HG02678 (cell line): ENCODE measurements around the gene APPL2.
"Not testable (repeated sequence)": the region's sequence is repeated elsewhere in the genome, so short reads cannot be mapped to it uniquely, and the experiment has no call there.

Source experiments
- ATAC-seq: cut with Tn5 transposase; IDR thresholded peaks from one replicate; pipeline ENCODE4 v1.9.1; 2021; ENCODE audit warnings: mild to moderate bottlenecking, moderate library complexity; ENCODE audit not compliant: unreplicated experiment

Gene APPL2

DNA sequence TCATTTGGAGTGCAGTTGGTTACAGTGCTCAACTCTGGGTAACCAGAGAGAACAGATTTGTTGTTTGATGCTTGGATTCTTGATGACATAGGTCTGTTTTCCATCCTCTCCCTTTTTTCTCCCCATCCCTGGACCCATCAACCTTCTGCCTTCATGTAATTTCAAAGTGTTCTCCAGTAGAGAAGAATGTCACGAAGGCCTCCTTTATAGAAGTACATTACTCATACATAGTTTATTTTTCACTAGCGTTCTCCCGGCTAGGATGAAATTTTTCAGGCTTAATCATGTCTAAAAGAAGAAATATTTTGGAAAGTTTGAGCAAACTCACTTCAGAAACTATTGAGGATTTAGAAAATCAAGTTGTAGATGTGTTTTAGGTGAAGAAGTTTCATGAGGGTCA is 20.9 kb upstream of the APPL2 start:
- no peak for ATAC-seq

DNA sequence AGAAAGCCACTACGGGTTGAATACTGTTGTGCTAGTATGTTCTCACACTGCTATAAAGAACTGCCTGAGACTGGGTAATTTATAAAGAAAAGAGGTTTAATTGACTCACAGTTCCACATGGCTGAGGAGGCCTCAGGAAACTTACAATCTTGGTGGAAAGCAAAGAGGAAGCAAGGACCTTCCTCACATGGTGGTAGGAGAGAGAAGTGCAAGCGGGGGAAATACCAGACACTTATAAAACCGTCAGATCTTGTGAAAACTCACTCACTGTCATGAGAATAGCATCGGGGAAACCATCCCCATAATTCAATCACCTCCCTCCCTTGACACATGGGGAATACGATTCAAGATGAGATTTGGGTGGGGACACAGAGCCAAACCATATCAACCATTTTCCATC is 20.5 kb upstream of the APPL2 start:
- not testable (repeated sequence) for ATAC-seq

DNA sequence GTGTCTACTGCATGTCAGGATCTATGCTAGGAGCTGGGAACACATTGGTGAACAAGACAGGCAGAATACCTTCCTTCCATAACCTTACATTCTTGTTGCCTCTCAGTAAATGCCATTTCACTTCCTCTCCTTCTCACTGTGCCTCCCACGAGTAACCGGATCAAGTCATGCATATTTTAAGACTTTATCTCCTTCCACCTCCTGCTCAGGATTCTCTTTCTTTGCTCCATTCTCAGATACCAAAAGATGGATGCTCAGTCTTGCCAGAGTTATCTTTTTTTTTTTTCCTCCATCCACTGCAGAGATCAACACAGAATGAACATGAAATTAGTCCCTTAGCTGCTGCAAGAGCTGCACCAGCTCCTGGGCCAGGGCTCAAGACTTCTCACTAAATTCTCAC is 20.0 kb upstream of the APPL2 start:
- no peak for ATAC-seq

DNA sequence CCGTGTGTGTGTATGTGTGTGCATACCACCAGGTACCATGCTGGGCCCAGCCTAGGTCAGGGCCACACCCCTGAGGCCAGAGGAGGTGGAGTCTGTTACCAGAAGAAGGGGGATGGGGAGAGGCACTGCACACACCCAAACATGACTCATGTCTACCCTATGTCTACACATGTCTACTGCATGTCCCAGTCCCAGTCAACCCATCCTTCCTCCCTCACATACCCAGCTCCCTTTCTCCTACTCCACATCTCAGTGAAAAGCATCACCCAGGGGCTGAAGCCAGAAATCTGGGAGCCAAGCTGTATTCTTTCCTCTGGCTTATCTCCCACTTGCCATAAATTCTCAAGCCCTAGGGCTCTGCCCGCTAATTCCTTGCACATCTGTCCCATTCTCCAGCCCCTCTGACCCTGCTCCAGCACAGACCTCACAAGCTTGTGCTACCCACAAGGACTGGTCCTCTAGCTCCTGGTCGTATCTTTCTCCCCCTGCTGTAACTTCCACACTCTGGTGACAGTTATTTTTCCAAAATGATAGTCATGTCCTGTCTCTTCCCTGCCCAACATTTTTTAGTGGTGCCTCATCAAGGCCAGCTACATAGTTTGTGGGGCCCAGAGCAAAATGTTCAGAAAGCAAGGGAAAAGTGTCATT is 18.0 kb upstream of the APPL2 start:
- no peak for ATAC-seq

DNA sequence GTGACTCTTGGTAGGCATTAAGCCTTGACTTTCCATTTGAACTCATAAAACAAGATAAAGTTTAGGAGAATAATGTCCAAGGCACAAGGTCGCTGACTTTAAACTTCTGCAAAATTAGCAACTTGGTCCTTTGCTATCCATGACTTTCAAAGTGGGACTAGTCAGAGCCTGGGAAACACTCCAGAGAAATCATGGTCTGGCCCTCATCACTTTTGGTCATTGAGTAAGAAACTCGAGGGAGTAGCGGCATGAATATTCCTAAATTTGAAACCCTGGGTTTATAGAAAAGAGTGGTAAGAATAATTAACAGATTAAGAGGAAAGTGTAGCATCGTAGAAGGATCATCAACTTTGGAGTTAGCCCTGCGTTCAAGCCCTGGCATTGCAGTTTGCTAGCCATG is 16.9 kb upstream of the APPL2 start:
- no peak for ATAC-seq

DNA sequence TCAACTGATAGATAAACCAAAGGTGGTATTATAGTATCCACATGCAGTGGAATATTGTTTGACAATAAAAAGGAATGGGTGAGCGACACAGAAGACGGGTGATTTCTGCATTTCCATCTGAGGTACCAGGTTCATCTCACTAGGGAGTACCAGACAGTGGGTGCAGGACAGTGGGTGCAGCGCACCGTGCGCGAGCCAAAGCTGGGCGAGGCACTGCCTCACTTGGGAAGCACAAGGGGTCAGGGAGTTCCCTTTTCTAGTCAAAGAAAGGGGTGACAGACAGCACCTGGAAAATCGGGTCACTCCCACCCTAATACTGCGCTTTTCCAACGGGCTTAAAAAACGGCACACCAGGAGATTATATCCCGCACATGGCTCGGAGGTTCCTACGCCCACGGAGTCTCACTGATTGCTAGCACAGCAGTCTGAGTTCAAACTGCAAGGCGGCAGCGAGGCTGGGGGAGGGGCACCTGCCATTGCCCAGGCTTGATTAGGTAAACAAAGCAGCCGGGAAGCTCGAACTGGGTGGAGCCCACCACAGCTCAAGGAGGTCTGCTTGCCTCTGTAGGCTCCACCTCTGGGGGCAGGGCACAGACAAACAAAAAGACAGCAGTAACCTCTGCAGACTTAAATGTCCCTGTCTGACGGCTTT is 9.9 kb upstream of the APPL2 start:
- not testable (repeated sequence) for ATAC-seq

DNA sequence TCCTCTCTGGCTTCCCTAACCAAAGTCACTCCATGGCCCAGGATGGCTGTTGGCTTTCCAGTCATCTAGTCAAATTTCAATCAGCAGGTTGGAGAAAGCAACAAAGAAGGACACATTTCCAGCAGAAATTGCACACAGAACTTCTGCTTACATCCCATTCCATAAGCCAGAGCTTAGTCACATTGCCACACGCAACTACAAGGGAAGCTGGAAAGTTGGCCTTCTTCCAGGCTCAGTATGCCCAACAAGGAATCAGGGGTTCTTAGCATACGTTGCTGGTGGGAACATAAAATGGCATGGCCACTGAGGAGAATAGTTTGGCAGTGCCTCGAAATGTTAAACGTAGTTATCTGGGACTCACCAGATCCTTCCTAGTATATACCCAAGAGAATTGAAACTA is 9.3 kb upstream of the APPL2 start:
- no peak for ATAC-seq

DNA sequence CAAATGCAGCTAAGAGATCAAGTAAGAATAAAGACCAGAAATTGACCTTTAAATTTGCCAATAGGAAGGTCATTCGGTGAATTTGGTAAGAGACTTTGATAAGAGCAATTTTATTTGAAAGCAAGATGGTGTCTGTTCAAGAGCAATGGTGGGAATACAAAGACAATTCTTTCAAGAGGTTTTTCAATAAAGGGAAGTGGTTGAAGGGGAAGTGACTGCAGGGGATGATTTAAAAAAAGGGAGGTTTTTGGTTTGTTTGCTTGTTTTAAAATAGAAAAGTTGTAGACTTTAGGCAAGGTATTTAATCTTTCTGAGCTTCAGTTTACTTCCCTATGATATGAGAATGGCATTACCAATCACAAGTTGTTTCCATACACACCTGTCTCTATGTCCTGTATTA is 4.3 kb upstream of the APPL2 start:
- ATAC-seq = no peak

DNA sequence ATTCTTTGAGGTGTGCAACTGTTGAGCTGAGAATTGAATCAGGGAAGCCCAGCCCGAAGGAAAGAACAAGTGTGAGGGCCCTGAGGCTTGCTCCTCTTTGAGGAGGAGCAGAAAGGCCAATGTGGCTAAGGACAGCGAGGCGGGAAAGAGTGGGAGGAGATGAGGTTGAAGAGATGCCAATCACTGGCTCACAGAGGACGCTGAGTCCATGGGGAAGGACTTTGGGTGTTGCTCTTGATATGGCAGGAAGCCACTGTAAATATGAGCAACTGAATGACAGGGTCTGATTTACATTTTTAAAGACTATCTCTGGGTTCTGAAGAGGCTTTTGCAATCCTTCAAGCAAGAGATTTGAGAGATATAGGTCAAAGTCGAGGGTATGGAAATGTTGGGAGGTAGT is 3.3 kb upstream of the APPL2 start:
- ATAC-seq = no peak

DNA sequence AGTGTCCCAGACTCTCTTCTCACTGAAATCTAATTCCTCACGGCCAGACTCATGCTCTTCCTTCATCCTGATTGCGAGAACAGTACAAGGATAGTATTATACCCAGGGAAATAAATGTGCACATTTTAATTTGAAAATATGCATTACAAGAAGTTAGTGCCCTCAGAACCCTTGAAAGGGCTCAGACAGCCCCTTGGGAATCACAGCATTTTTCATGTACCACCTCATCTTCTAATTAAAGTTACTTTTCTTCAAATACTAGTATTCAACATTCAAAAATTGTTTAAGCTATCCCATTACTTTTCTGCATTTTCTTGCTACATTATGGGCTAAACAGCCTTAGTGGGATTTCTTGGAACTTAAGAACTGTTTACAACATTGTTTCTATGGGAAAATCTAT is 1.7 kb upstream of the APPL2 start:
- no peak for ATAC-seq

DNA sequence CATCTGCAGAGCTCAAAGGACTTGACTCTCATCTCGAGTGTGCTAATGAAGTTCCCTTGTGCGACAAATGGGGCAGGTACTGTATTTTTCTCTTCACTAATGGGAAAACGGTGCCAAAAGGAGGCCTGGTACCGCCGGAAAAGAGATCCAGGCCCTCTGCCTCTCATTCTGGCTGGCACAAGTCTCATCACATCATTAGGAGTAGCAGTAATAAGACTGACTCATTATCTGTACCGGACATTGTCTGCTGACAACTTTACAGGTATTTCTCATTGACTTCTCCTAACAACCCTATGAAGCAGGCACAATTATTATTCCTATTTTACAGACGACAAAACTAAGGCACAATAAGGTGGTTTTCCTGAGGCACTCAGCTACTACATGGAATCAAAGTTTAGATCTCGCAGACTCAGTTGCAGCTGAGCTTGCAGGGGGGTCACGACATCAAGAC is 668 bp downstream of the APPL2 start:
- peak; percentile 8 for ATAC-seq

DNA sequence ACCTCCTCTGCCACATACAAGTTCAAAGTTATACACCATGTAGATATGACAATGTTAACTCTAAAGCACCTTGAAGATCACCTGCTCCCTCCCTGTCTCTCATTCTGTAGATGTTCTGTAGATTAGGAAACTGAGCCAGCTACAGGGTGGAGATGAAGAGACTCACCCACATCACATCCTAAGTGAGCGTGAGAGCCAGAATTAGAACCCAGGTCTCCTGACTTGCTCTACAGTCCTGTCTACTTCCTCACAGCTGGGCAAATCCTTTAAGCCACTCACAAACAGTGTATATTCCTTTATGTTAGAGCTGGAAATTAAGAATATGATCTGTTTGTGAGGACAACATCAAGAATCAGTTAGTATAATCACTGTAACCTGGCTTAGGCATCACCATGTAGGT is 1.8 kb downstream of the APPL2 start:
- ATAC-seq = no peak

DNA sequence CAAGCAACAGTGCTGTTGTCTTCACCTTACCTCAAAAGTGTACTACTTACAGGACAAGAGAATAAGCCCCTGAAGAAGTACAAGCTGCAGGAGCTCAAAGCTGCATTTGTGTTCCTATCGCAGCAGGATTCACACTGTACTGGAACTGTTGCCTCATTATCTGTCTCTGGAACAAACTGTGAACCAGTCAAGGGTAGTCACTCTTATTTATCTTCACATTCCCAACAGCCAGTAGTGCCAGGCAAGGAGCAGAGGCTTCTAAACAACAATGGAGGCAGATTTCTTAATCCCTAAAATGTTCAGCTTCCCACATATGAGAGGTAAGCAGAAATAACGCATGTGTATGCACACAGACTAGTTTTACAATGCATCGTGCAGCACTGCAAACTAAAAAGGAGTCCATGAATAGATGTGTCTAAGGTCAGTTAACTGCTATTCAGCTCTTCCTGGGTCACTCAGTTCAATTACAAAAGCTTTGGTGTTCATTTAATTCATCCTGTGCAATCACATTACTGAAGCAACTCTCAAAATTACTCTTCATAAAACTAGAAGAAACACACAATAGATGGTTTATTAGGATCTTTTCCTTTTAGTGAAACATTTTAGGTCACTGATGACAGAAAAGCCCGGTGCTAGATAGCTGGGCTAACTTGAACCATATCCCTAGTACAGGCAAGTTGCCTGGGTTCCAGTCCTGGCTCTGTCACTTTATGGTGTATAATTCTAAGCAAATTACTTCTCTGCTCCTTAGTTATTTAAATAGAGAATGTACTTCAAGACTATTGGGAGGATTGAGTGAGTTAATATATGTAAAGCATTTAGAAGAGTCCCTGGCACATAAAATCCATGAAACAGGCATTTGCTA is 2.7 kb downstream of the APPL2 start:
- ATAC-seq = no peak

DNA sequence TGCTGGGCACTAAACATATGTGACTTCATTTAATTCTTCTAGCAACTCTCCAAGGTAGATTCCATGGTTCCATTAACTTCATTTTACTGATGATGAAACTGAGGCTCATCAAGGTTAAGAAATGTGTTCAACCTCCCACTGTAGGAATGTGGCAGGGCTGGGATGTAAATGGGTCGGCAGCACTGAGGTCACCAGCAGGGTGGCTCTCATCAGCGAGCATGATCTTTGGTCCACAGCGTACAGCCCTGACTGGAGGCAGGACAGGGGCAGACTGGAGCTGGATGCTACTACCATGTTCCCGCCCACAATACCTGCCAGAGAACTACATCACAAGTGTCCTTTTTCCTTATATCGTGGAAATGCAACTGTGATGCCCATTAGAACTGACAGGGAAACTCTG is 4.6 kb downstream of the APPL2 start:
- no peak for ATAC-seq

DNA sequence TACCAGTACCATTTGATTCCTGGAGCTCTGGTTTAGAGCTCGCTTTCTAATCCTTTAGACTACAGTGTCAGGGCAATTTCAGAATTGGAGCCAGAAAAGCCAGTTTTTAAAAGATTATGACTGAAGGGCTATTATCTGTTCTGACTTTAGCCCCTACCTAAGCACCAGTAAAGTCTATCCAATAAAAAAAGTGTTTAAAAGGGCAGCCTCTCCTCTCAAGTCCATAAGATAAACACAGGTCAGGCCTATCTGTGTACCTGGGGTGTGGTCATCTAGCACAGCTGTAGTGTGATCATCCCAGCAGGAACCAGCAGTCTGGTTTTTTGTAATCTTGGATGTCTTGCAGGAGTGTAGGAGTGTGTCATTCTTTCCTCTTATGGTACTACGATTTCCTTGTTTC is 6.6 kb downstream of the APPL2 start:
- ATAC-seq = no peak

DNA sequence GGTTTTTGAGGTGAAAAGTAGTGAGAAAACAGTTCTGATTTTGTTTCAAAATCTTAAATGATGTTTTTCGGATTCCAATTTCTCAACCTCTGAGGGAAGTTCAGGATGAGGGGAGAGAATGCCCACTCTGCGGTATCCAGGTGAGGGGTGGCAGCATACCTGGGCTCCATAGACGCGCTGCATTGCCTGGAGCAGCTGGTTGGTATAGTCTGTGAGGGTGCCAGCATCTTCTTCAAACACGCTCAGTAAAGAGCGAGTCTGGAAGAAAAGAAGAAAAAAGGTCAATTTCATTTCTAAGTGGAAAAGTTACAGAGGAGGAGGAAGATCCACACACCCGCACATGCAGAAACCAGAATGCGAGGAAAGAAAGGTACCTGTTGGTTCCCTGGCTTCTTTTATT is 7.0 kb downstream of the APPL2 start:
- no peak for ATAC-seq

DNA sequence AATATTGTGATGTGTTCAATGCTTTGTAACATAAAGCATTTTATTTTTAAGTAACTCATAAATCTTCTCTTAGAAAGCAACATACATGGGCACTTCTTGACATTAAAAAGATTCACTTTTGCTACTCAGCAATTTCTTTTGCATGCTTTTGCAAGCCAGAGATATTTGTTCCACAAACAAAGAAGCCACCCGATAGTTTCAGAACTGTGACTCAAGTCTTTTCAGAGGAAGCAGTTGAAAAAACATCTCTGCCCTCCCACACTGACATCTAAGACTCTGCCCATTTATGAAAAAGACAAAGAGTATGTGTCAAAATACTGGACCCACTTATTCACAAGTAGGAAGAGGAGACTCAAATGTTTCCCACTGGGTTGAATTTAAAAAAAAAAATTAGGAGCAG is 7.5 kb downstream of the APPL2 start:
- no peak for ATAC-seq

DNA sequence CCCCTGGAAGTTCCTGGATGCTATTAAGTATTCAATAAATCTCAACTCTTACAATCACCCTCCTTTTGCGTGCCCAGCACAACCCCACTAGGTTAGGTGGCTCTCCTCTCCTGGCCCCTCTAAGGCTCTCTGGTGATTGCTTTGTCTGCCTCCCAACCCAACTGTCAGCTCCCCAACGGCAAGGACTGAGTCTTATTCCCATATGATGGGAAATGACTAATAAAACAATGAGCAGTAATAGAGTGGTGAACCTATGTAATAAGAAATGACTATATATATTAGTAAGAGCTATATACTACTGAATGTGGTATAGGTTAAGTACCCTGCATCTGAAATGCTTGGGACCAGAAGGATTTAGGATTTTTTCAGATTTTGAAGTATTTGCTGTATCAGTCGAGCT is 8.1 kb downstream of the APPL2 start:
- ATAC-seq = no peak

DNA sequence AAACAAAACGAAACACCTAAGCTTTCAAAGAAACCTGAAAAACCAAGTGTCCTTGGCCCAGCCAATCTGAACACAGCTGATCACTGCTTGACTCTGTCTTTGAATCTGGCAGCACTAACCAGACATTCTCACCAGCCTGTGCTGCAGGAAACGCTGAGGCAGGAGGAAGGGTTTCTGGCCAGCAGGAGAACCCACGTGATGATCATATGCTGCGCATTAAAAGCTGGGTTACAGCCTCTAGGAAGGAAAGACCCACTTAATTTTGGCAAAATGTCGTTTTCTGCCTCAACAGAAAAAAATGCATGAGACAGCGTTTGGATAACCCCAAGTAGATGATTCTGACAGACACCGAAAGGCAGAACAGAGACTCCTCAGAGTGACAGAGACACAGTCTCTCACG is 9.8 kb downstream of the APPL2 start:
- peak; percentile 66 for ATAC-seq

DNA sequence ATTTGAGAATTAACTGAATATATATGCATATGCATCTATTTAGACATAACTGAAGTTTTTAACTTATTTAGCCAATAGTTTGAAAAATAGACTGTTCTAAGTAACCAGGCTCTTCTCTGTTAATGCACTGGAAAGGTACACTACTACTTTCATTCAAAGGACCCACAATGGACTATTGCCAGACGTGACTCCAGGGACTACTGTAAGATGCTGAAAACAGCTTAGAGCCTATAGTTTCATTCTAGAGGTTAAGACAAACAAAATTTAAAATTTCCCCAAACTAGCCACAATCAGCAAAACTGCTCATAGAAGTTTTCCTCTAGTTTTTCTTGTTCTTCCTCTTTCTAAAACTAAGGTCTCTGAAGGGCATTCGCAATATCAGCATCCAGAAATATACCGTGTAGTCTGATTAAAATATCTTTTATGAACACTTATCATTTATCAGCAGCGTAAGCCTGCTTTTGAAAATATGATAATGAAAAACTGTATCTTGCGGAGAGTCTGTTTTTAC is 10.4 kb downstream of the APPL2 start:
- ATAC-seq = no peak

DNA sequence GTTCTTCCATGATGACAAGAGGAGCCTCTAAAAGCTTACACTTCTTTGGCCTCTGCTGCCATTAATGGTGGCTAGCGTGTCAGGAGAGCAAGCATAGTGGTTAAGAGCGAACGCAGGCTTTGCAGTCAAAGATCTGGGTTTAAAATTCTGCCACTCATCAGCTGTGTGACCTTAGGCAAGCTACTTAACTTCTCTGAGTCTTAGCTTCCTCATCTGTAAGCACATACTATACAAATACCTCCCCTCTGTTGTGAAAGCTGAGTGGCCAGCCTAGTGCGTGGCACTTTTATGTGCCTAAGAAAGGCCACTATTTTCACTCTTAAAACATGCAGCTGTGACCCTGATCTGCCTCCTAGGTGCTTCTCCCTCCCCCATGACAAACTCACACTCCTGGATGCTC is 11.6 kb downstream of the APPL2 start:
- no peak for ATAC-seq

DNA sequence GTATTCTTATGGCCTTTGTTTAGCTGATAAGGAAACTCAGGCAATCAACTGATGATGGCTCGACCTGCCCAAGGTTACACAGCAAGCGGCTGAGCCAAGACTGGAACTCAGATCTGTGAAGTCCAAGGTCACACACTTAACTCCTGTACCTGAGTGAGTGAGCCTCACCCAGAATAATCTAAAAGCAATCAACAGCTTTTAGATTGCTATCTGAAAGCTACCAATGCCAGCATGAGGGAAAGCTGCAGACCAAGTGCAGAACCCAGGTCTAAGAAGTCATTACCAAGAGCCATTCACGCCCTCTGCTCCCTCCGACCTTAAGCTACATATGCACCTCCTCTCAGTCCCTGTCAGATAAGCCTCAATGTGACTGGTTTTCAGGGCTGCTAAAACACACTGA is 12.1 kb downstream of the APPL2 start:
- no peak for ATAC-seq
